Measurements from ENCODE around the gene ALDH3B1.

ALDH3B1 gene

DNA sequence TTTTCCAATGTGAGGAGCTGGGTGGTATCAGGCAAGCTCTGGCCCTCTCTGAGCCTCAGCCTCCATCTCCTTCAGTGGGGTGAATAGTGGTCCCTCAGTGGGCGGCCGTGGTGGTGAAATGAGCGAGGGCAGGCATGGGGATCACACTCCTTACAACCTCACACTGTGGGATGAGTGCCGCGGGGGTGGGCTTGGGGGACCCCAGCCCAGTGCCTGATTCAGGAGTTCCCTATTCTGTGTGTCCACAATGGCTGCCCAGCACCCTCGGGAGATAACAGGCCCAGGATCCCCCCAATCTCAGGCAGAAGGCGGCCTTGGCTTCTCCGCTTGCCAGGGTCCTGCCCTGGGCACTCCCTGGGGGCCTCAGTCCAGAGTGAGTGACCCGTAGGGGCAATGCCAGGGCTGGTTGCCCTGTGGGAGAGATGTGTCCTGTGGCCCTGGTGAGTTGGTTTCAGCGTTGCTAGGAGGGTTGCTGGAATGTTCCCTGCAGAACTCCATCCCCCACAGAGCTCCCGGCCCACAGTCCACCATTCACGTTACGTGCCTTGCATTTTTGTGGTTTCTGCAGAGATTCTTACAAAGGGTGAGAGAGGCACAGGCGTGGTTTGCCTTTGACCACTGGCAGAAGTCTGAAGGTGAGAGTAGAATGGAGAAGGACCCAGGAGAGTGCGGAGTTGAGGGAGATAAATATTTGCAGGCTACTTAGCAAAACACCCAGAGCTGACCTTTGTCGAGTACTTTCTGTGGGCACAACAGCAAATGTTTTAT is 2.9 kb downstream of the ALDH3B1 start:
- peak; percentile 93 for FAIRE-seq
- peak; percentile 98 for DNase-seq (ENCODE audit: low spot score)

GRCh38 chr11:68013611-68014156 is 3.6 kb downstream of the ALDH3B1 start:
- DNase-seq (ENCODE audit: low spot score) (no peak), FAIRE-seq (no peak)

GRCh38 chr11:68014157-68014946 is 4.2 kb downstream of the ALDH3B1 start:
- FAIRE-seq: peak; percentile 72
- DNase-seq (ENCODE audit: low spot score): peak; percentile 92

GRCh38 chr11:68014947-68015447 is 4.9 kb downstream of the ALDH3B1 start:
- DNase-seq (ENCODE audit: low spot score) (no peak), FAIRE-seq (no peak)

DNA sequence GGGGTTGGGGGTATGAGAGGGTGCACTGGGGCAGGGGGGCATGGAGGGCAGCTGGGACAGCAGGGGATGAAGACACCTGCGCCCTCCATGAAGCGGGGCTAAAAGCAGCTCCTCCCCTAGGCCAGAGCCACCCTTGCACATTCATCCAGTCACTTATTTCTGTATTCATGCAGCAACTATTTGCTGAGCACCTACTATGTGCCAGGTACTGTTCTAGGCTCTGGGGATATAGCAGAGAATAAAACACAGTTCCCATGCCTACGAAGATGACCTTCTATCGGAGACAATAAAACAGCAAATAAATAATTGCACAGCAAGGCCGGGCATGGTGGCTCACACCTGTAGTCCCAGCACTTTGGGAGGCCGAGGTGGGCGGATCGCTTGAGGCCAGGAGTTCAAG is 5.3 kb downstream of the ALDH3B1 start:
- FAIRE-seq (no peak), DNase-seq (ENCODE audit: low spot score) (no peak)

DNA sequence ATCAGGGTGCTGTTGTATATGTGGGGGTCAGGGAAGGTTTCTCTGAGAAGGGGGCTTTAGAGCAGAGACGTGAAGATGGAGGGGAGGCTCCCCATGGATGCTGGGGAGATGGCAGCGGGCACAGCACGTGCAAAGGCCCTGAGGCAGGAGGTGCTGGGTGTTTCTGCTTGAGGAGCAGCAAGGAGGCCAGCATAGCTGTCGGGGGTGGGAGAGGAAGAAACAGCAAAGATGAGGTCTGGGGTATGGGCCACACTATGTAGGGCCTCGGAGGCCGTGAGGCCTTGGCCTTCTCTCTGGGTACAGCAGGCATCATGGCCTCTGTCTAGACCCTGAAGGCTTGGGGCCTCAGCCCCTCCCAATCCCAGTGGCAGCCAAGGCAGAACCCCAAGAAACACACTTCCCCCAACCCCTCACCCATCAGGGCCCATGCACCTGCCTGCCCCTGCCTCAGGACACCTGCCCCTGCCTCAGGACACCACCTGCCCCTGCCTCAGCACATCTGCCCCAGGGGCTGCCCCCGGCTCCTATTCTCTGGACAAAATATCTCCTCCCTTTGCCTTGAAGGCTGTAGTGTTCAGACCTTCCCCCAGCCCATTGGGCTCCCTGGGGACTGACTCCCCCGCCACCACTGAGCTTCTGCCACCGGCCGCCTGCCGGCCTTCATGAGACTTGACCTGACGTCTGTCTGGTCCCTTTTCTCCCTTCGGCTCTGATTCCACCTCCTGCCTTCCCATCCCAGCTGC is 6.2 kb downstream of the ALDH3B1 start:
- DNase-seq (ENCODE audit: low spot score) (no peak), FAIRE-seq (no peak)

DNA sequence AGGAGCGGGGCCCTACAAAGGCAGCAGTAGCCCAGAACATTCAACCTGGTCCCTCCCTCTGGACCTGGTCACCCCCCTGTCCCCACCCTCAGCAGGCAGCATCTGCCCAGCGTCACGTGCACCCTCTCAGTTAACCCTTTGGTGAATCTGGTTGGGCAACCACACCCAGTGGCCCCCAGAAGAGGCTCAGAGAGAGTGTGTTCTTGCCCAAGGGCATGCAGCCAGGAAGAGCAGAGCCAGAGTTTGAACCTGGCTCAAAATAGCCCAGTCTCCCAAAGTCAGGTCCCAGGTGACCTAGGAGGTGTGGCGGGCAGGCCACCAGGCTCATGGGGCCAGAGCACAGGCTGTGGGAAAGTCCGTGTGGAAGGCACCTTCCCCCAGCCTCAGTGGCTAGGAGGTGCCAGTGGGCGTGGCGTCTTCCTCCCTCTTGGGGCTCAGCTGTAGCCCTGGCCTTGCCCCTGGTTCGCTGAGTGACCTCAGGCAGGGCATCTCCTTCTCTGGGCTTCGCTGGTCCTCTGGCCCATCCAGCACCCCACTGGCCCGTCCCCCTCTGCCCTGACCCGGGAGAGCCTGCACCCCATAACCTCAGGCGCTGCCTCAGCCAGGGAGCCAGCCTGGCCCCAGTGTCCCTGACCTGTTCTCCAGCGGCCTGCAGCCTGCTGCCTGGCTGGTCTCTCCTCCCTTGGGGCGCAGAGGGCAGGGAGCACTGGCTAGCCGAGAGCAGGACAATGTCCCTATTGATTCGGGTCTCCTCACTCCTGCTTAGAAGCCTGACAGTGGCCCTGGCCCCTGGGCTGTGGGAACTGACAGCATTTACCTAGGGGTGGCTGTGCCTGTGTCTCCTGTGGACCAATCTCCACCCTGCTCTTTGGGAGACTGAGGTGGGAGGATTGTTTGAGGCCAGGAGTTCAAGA is 7.0 kb downstream of the ALDH3B1 start:
- FAIRE-seq (no peak), DNase-seq (ENCODE audit: low spot score) (no peak)

- DNase-seq (ENCODE audit: low spot score) (no peak), FAIRE-seq (no peak)
These were observed 8.0 kb downstream of the ALDH3B1 start for GRCh38 chr11:68017980-68018729.

DNA sequence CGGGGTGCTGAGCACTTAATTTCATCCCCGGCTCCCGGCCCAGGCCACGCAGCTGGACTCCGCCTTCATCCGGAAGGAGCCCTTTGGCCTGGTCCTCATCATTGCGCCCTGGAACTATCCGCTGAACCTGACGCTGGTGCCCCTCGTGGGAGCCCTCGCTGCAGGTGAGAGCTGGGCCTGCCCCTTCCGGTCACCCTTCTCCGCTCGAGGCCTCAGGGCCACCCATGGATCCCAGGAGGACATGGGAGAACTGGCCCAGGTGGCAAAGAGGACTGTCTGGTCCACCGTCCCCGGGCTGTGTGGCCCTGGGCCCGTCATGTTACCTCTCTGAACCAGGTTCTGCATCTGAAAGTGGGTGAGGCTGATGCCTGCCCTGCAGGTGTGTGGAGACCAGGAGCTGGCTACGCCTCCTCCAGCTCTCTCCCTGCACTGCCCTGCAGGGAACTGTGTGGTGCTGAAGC is 8.6 kb downstream of the ALDH3B1 start:
- no peak for FAIRE-seq
- no peak for DNase-seq (ENCODE audit: low spot score)

GRCh38 chr11:68019486-68019885 is 9.4 kb downstream of the ALDH3B1 start:
- DNase-seq (ENCODE audit: low spot score): no peak
- no peak for FAIRE-seq

GRCh38 chr11:68020575-68020974 is 10.4 kb downstream of the ALDH3B1 start:
- no peak for DNase-seq (ENCODE audit: low spot score)
- FAIRE-seq: no peak

DNA sequence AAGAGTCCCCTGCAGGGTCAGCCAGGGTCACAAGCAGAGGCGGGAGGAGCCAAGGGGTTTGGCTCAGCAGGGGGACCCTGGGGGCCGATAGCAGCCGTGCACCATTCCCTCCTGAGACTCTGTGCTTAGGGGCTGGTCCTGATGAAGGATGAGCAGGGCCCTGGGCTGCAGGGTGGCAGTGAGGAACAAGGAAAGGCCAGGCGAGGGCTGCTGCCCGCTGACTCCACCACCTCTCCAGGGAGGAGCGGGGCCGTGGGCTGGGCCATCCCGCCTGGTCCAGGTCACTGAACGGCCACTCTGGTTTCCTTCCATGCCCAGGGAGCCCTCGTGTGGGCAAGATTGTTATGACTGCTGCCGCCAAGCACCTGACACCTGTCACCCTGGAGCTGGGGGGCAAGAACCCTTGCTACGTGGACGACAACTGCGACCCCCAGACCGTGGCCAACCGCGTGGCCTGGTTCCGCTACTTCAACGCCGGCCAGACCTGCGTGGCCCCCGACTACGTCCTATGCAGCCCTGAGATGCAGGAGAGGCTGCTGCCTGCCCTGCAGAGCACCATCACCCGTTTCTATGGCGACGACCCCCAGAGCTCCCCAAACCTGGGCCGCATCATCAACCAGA is 11.2 kb downstream of the ALDH3B1 start:
- FAIRE-seq: no peak
- DNase-seq (ENCODE audit: low spot score): peak; percentile 47

DNA sequence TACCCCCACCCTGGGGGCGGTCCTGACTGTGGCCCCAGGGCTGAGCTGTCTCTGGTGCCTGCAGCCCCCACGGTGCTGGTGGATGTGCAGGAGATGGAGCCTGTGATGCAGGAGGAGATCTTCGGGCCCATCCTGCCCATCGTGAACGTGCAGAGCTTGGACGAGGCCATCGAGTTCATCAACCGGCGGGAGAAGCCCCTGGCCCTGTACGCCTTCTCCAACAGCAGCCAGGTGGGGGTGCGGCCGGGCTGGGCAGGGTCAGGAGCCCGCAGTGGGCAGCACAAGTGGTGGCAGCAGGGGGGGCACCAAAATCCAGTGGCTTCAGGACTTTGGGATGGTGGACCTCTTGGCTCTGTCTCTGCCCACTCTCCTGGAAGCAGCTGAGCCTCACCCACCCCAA is 12.4 kb downstream of the ALDH3B1 start:
- FAIRE-seq: no peak
- DNase-seq (ENCODE audit: low spot score): no peak

GRCh38 chr11:68024508-68024907 is 14.4 kb downstream of the ALDH3B1 start:
- FAIRE-seq (no peak), DNase-seq (ENCODE audit: low spot score) (no peak)

DNA sequence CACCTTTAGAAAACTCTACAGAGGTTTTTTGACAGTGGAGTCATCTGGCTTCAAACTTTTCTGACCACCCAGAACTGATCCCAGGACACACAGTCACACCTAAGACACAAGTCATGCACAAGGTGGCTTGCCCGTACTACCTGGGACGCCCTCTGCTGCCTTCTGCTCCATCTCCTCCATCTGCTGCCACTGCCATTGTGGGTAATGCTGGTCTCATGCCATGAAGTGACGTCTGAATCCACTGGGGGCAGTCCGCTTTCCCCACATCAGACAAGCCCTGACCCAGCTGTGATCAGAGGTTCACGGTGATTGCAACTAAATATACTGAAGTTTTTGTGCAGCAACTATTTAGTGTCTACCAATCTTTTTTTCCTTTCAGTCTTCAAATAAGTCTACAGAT is 14.9 kb downstream of the ALDH3B1 start:
- FAIRE-seq (no peak), DNase-seq (ENCODE audit: low spot score) (no peak)

- DNase-seq (ENCODE audit: low spot score): no peak
- no peak for FAIRE-seq
These were observed 16.4 kb downstream of the ALDH3B1 start for GRCh38 chr11:68026391-68027105.

DNA sequence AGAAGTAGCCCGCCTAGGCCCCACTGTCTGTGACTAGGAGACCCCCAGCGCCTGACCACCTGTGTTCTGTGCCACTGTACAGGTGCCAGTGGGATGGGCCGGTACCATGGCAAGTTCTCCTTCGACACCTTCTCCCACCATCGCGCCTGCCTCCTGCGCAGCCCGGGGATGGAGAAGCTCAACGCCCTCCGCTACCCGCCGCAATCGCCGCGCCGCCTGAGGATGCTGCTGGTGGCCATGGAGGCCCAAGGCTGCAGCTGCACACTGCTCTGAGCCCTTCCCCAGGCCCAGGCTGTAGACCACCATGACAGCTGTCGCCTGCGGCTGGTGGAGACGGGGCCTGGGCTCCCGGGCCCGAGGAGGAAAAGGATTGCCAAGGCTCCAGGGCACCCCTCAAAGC is 17.5 kb downstream of the ALDH3B1 start:
- no peak for FAIRE-seq
- no peak for DNase-seq (ENCODE audit: low spot score)

DNA sequence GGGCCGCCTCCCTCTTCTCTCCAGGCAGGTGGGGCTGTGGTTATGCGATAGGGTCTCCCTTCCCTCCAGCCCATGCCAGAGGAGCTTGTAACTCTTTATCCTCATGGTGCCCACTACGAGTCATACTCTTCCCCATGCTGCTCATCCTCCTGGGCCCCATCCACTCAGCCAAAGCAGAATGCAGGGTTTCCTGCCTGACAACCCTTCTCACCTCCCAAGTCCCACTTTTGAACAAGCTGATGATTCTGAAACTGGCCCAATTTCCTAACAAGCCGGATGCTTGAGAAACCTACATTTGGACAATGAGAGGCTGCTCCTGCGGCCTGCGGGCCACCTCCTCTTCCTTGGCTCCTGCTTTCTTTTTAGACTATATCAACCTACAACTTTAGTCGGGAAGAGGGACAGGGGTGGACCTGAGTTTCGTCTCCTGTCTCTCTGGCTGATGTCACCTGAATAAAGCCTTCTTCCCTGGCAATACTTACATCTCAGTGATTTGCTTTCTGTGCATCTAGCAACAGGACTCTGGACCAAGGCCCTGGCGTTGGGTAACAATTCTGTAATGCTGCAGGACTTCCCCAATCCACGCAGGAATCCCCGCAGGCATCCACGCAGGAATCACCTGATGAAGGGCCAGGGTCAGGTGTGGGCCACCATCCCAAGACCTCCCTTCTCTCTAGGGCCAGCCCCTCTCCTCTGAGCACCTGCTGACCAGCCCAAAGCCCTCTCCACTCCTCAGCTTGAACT is 18.8 kb downstream of the ALDH3B1 start:
- DNase-seq (ENCODE audit: low spot score) (peak; percentile 52), FAIRE-seq (no peak)
